PC-3 (cell line): ENCODE measurements around the gene NMNAT2. TPM values are rescaled to one million over a fixed set of nuclear protein-coding genes. Genes with fewer than 3 reads are reported as not detected.

Experiments
- ATAC-seq: fragments of 200-7000 bp; cut with Tn5 transposase; 2 replicates; pipeline ENCODE4 v1.9.1; 2020; ENCODE audit warnings: mild to moderate bottlenecking, moderate library complexity
- BruUV-seq: library from RNA; stranded (reverse); fragments of 400-500 nt; replicated peaks from 2 replicates; lab custom pipeline; 2021; lab: Mats Ljungman, UMichigan
- CTCF ChIA-PET: fragments of 300-600 bp; sonication (Branson Sonifier 250); formaldehyde crosslinking; loops from one replicate; lab custom pipeline; 2022; ENCODE audit warnings: antibody characterized with exemption; lab: Charles Lee
- POLR2A ChIA-PET: fragments of 300-600 bp; sonication (Branson Sonifier 250); formaldehyde crosslinking; loops from one replicate; lab custom pipeline; 2022; ENCODE audit warnings: antibody characterized with exemption; ENCODE audit not compliant: unreplicated experiment; lab: Charles Lee
- DNase-seq: peaks from one replicate; pipeline ENCODE4 v3.0.0-alpha.2; 2015
- H2AFZ ChIP-seq: fragments of 300-600 bp; sonication (generic); 2 replicates; pipeline ENCODE4 v1.6.0; 2016; ENCODE audit warnings: antibody characterized with exemption, low read length
- H3F3A ChIP-seq: fragments of 300-600 bp; sonication (generic); one replicate; pipeline ENCODE4 v1.6.0; 2017; ENCODE audit warnings: antibody characterized with exemption, low read length, control low read depth, mild to moderate bottlenecking; ENCODE audit not compliant: unreplicated experiment
- H3K27ac ChIP-seq: fragments of 300-600 bp; sonication (generic); 2 replicates; pipeline ENCODE4 v1.5.1; 2016; ENCODE audit warnings: mild to moderate bottlenecking, low read length
- H3K27me3 ChIP-seq: fragments of 300-600 bp; sonication (generic); 2 replicates; pipeline ENCODE4 v1.6.1; 2016; ENCODE audit warnings: low read length, mixed read lengths
- H3K36me3 ChIP-seq: fragments of 300-600 bp; sonication (generic); 2 replicates; pipeline ENCODE4 v1.6.1; 2016; ENCODE audit warnings: low read depth, mixed run types, low read length, mixed read lengths
- H3K4me1 ChIP-seq: fragments of 300-600 bp; sonication (generic); 2 replicates; pipeline ENCODE4 v1.5.1; 2016; ENCODE audit warnings: low read length; ENCODE audit not compliant: insufficient read depth
- H3K4me2 ChIP-seq: fragments of 300-600 bp; sonication (generic); 2 replicates; pipeline ENCODE4 v1.6.0; 2016; ENCODE audit warnings: low read length
- H3K4me3 ChIP-seq: fragments of 300-600 bp; sonication (generic); 2 replicates; pipeline ENCODE4 v1.5.1; 2016; ENCODE audit warnings: mild to moderate bottlenecking, low read length, mixed read lengths
- H3K79me2 ChIP-seq: fragments of 300-600 bp; sonication (generic); 2 replicates; pipeline ENCODE4 v1.6.1; 2017; ENCODE audit warnings: low read length, mixed read lengths
- H3K9ac ChIP-seq: fragments of 300-600 bp; sonication (generic); 2 replicates; pipeline ENCODE4 v1.6.0; 2016; ENCODE audit warnings: mild to moderate bottlenecking, low read length
- H3K9me2 ChIP-seq: fragments of 300-600 bp; sonication (generic); replicated peaks from 2 replicates; pipeline ENCODE4 v1.6.1; 2016; ENCODE audit warnings: mixed run types, low read length, mixed read lengths
- H3K9me3 ChIP-seq: fragments of 300-600 bp; sonication (generic); 2 replicates; pipeline ENCODE4 v1.6.1; 2016; ENCODE audit warnings: low read length, mixed read lengths
- H4K20me1 ChIP-seq: fragments of 300-600 bp; sonication (generic); 2 replicates; pipeline ENCODE4 v1.6.1; 2016; ENCODE audit warnings: low read length, mixed read lengths
- CTCF ChIP-seq: fragments of 300-600 bp; sonication (generic); conservative IDR thresholded peaks from 2 replicates; pipeline ENCODE4 v1.5.1; 2017; ENCODE audit warnings: antibody characterized with exemption, low read depth, mild to moderate bottlenecking, low read length
- EZH2 ChIP-seq: fragments of 300-600 bp; sonication (generic); IDR thresholded peaks from one replicate; pipeline ENCODE4 v1.6.1; 2017; ENCODE audit warnings: antibody characterized with exemption, mild to moderate bottlenecking, low read length; ENCODE audit not compliant: unreplicated experiment
- EZH2phosphoT487 ChIP-seq: fragments of 300-600 bp; sonication (generic); IDR thresholded peaks from 2 replicates; pipeline ENCODE4 v1.6.1; 2018; ENCODE audit warnings: mild to moderate bottlenecking, antibody characterized with exemption, low read length, borderline replicate concordance
- intact Hi-C: fragments of 100-400 bp; cut with micrococcal nuclease; formaldehyde crosslinking; loops from 2 replicates; pipeline ENCODE4 v1.9.0; 2023
- total RNA-seq: library from RNA; depleted of rRNA; stranded (reverse); fragments of >200 nt; gene quantifications from 2 replicates; pipeline ENCODE4 v1.2.3, GENCODE V29; 2014

Gene NMNAT2
- total RNA-seq, 1 experiment from 2014 or later = 6.0 TPM

GRCh38 chr1:183418696-183419095 is 516 bp upstream of the NMNAT2 start:
- H2AFZ ChIP-seq = peak overlapping the region; percentile 96
- no peak for TF ChIP-seq EZH2phosphoT487
- no peak for TF ChIP-seq CTCF
- TF ChIP-seq EZH2 = no peak
- no peak for ATAC-seq

GRCh38 chr1:183416850-183417771 is 1.1 kb downstream of the NMNAT2 start:
- peak overlapping the region; percentile 93 for H3K4me3 ChIP-seq
- CTCF ChIA-PET = no interaction called here

More at GRCh38 chr1:183418696-183419095, 516 bp upstream of the NMNAT2 start:
- no peaks in the 10 kb centered on the region for H4K20me1 ChIP-seq
- H3K27me3 ChIP-seq = no peaks in the 10 kb centered on the region
- ChIA-PET POLR2A (no interaction called here), CTCF (no interaction called here)
- no peaks in the 10 kb centered on the region for H3K9me2 ChIP-seq
- H3K4me1 ChIP-seq = peaks cover 18% of the 10 kb centered on the region
- TSS peak; percentile 79 for BruUV-seq
- H3K4me3 ChIP-seq = peak overlapping the region; percentile 93
- H3K79me2 ChIP-seq = peaks cover 22% of the 10 kb centered on the region
- no peak for DNase-seq
- no peaks in the 10 kb centered on the region for H3K36me3 ChIP-seq
- H3K9me3 ChIP-seq = no peaks in the 10 kb centered on the region
- H3F3A ChIP-seq = no peaks in the 10 kb centered on the region
- H3K27ac ChIP-seq = no peak overlapping the region
- intact Hi-C loops = loop anchor here (1.0 kb wide), 1 partner anchor 52 kb away; no protein-coding TSS in a partner anchor
- peak overlapping the region; percentile 91 for H3K4me2 ChIP-seq
- H3K9ac ChIP-seq = peak overlapping the region; percentile 61; the same call in 1 of the 2 replicates

More at GRCh38 chr1:183416850-183417771, 1.1 kb downstream of the NMNAT2 start:
- no peaks in the 10 kb centered on the region for H3K27me3 ChIP-seq
- H3K27ac ChIP-seq = no peak overlapping the region
- POLR2A ChIA-PET = no interaction called here
- intact Hi-C loops = no loop called here
- BruUV-seq = no TSS peak
- peak overlapping the region; percentile 91 for H3K4me2 ChIP-seq
- DNase-seq (no peak), ATAC-seq (no peak)
- peaks cover 22% of the 10 kb centered on the region for H3K79me2 ChIP-seq
- peak overlapping the region; percentile 96 for H2AFZ ChIP-seq
- peaks cover 18% of the 10 kb centered on the region for H3K4me1 ChIP-seq
- H3K9ac ChIP-seq = no peak overlapping the region
- no peaks in the 10 kb centered on the region for H3K36me3 ChIP-seq
- no peak for TF ChIP-seq EZH2
- TF ChIP-seq EZH2phosphoT487 = no peak
- TF ChIP-seq CTCF = no peak
- H3K9me3 ChIP-seq = no peaks in the 10 kb centered on the region
- no peaks in the 10 kb centered on the region for H4K20me1 ChIP-seq
- no peaks in the 10 kb centered on the region for H3F3A ChIP-seq
- no peaks in the 10 kb centered on the region for H3K9me2 ChIP-seq
